ENCODE data around the gene PODXL2. TPM values are rescaled to one million over a fixed set of nuclear protein-coding genes. Genes with fewer than 3 reads are reported as not detected.

PODXL2 gene
- total and polyA plus RNA-seq, 2 donors (not counting 1 experiment from before 2014, with no cell fraction given), result 3.1 to 4.0 TPM

- H3K27me3 ChIP-seq (replicated peaks in 1 of 4; ENCODE audit: control extremely low read depth in 1 of 4, control insufficient read depth in 3 of 4, insufficient read depth in 4 of 4, low read length in 3 of 4), result no peaks in the 10 kb centered on the region
- H2AFZ ChIP-seq (ENCODE audit: insufficient read depth, low read depth, low read length, poor library complexity, severe bottlenecking), result no peak overlapping the region
- H3K4me1 ChIP-seq (ENCODE audit: control insufficient read depth in 2 of 2, insufficient read depth in 2 of 2, low read length in 2 of 2), result peaks cover 5 to 7% of the 10 kb centered on the region in 2 donors
- no peak overlapping the region for H3K4me3 Mint-ChIP-seq
- no peak overlapping the region for H3K4me2 ChIP-seq (replicated peaks; ENCODE audit: low read depth, low read length, poor library complexity, severe bottlenecking)
- H3K27me3 Mint-ChIP-seq, result no peaks in the 10 kb centered on the region
- peak overlapping the region; percentile 65 for H3K27ac Mint-ChIP-seq
- no peaks in the 10 kb centered on the region for H3K9me3 ChIP-seq (ENCODE audit: control extremely low read depth in 1 of 3, control insufficient read depth in 2 of 3, insufficient read depth in 1 of 3, low read length in 2 of 3)
- no peak overlapping the region for H3K9ac ChIP-seq (ENCODE audit: low read length)
- no peak overlapping the region for H3K4me3 ChIP-seq (ENCODE audit: control extremely low read depth in 1 of 5, extremely low read depth in 1 of 5, insufficient read depth in 1 of 5, low read depth in 2 of 5, low read length in 4 of 5)
- no peaks in the 10 kb centered on the region for H4K20me1 ChIP-seq (ENCODE audit: control insufficient read depth, insufficient read depth, low read length, poor library complexity, severe bottlenecking)
- ChIA-PET POLR2A (no interaction called here), CTCF (interaction anchor here (1.3 kb wide), 1 partner anchor 26 kb away, joined by 3 read pairs; no protein-coding TSS in a partner anchor)
- TF ChIP-seq CTCF (IDR thresholded peaks at IDR 0.05), result no peak
- no peak for TF ChIP-seq EZH2 (IDR thresholded peaks at IDR 0.05; ENCODE audit: borderline replicate concordance, insufficient read depth, low read depth, low read length, poor library complexity, severe bottlenecking)
- H3K9me3 Mint-ChIP-seq (ENCODE audit: insufficient read depth), result no peaks in the 10 kb centered on the region
- H3K36me3 ChIP-seq (replicated peaks in 1 of 2; ENCODE audit: control extremely low read depth in 1 of 2, control insufficient read depth in 1 of 2, extremely low read depth in 1 of 2, insufficient read depth in 2 of 2, low read length in 1 of 2), result peaks cover 0 to 68% of the 10 kb centered on the region in 2 experiments
- no peaks in the 10 kb centered on the region for H3K79me2 ChIP-seq (ENCODE audit: control insufficient read depth, insufficient read depth, low read length)
- ATAC-seq (ENCODE audit: low read depth), result peak; percentile 78
- intact Hi-C loops (cut with micrococcal nuclease), result no loop called here
- 83% methylated on average over 4 of the region's 5 CpGs for WGBS (ENCODE audit: insufficient coverage)
- H3K4me1 Mint-ChIP-seq, result peaks cover 16% of the 10 kb centered on the region
- H3K27ac ChIP-seq (ENCODE audit: low read length in 2 of 2), result no peak overlapping the region
- DNase-seq, result no peak
Observed at GRCh38 chr3:127610105-127610504, 18.9 kb upstream of the PODXL2 start.

GRCh38 chr3:127611251-127611650 is 17.7 kb upstream of the PODXL2 start:
- H3K27ac Mint-ChIP-seq, result no peak overlapping the region
- Histone ChIP-seq H3K9ac (ENCODE audit: low read length) (no peak overlapping the region), H3K4me1 (ENCODE audit: control insufficient read depth in 2 of 2, insufficient read depth in 2 of 2, low read length in 2 of 2) (peaks cover 5 to 7% of the 10 kb centered on the region in 2 donors), H2AFZ (ENCODE audit: insufficient read depth, low read depth, low read length, poor library complexity, severe bottlenecking) (no peak overlapping the region), H3K9me3 (ENCODE audit: control extremely low read depth in 1 of 3, control insufficient read depth in 2 of 3, insufficient read depth in 1 of 3, low read length in 2 of 3) (no peaks in the 10 kb centered on the region), H3K36me3 (replicated peaks in 1 of 2; ENCODE audit: control extremely low read depth in 1 of 2, control insufficient read depth in 1 of 2, extremely low read depth in 1 of 2, insufficient read depth in 2 of 2, low read length in 1 of 2) (peaks cover 0 to 71% of the 10 kb centered on the region in 2 experiments), H3K27ac (ENCODE audit: low read length in 2 of 2) (no peak overlapping the region), H4K20me1 (ENCODE audit: control insufficient read depth, insufficient read depth, low read length, poor library complexity, severe bottlenecking) (no peaks in the 10 kb centered on the region), H3K4me2 (replicated peaks; ENCODE audit: low read depth, low read length, poor library complexity, severe bottlenecking) (no peak overlapping the region), H3K27me3 (replicated peaks in 1 of 4; ENCODE audit: control extremely low read depth in 1 of 4, control insufficient read depth in 3 of 4, insufficient read depth in 4 of 4, low read length in 3 of 4) (no peaks in the 10 kb centered on the region), H3K4me3 (ENCODE audit: control extremely low read depth in 1 of 5, extremely low read depth in 1 of 5, insufficient read depth in 1 of 5, low read depth in 2 of 5, low read length in 4 of 5) (no peak overlapping the region), H3K79me2 (ENCODE audit: control insufficient read depth, insufficient read depth, low read length) (no peaks in the 10 kb centered on the region)
- ATAC-seq (ENCODE audit: low read depth) (no peak), DNase-seq (no peak)
- no peak overlapping the region for H3K4me3 Mint-ChIP-seq
- no peaks in the 10 kb centered on the region for H3K27me3 Mint-ChIP-seq
- CTCF ChIA-PET, result interaction anchor here (0.6 to 1.3 kb wide), 3 partner anchors 25 to 1525 kb away, joined by 3 read pairs; no protein-coding TSS in a partner anchor
- H3K4me1 Mint-ChIP-seq, result peaks cover 16% of the 10 kb centered on the region
- POLR2A ChIA-PET, result interaction anchor here (0.6 kb wide), 2 partner anchors 12 to 127 kb away, joined by 3 to 6 read pairs; no protein-coding TSS in a partner anchor
- 95% methylated on average over 7 of the region's 8 CpGs for WGBS (ENCODE audit: insufficient coverage)
- TF ChIP-seq EZH2 (IDR thresholded peaks at IDR 0.05; ENCODE audit: borderline replicate concordance, insufficient read depth, low read depth, low read length, poor library complexity, severe bottlenecking) (no peak), CTCF (IDR thresholded peaks at IDR 0.05) (no peak)
- no peaks in the 10 kb centered on the region for H3K9me3 Mint-ChIP-seq (ENCODE audit: insufficient read depth)
- intact Hi-C loops (cut with micrococcal nuclease), result no loop called here

All from B cell (primary cell).